AG20443 (cell line): ENCODE data around the gene GPR84.

Experiments
- DNase-seq: peaks from one replicate; pipeline ENCODE4 v3.0.0; 2012; ENCODE audit warnings: low spot score, mixed read lengths

GPR84 gene

GRCh38 chr12:54390668-54391551, 26.6 kb upstream of the GPR84 start:
- DNase-seq = no peak

DNA sequence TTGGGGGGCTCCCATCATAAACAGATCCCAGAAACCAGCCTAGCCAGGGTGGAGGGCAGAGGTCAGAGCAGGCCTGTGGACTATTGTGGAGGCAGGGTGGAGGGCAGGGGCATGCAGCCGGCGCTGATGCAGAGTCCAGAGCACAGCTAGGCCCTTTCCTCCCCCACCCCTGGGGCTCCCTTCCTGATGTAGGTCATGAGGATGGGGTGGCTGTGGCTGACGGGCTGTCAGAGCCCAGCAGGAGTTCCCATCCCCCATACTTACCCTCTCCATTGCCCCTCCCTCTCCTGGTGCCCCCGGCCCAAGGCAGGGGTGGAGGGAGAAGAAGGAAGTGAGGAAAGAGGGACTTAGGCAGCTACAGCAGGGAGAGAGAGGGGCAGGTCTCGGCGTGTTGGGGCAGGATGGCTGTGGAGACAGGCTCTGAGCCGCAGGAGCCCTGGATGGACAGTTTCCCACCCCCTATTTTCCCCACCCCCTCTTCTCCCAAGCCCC, 25.9 kb upstream of the GPR84 start:
- no peak for DNase-seq

- DNase-seq = no peak
These were observed 25.4 kb upstream of the GPR84 start for GRCh38 chr12:54389607-54390175.

- DNase-seq = no peak
These were observed 24.8 kb upstream of the GPR84 start for GRCh38 chr12:54389134-54389508.

DNA sequence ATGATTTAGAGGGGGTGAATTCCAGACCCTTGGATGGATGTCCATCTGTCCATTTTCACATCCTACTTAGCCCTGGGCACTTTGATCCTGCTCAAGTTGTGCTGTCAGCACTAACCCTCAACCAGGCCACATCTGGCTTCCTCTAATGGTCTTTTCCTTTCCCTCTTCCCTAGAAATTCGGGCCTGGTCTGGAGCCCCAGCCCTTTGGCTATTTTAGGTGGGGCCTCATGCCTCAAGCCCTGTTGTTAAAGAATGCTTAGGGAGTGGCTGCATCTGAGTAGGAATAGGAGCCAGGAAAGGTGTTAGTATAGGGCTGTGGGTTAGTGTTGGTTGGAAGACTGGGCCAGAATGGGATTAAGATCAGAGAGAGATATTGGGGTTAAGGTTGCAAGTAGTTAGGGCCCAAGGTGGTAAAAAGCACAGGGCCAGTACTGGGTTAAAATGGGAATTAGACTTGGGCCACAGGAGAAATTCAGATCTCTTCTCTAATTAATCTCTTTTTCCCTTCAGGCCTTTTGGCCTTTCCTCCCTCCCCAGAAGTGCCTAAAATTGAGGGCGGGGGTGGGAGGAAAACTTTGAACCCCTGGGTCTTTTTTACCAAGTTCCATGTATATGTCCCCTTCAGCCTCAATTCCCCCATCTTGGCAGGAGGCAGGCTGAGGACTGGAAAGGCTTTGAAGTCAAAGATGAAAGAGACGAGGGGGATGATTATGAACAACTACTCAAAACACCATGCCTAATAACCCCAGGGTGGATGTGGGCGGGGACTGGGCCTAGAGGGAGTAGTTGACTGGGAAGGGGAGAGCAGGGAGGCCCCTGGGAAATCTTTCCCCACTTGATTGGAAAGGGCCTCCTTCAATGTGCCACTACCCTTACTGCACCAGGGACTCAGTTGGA, 24.2 kb upstream of the GPR84 start:
- no peak for DNase-seq

GRCh38 chr12:54387114-54387467, 22.8 kb upstream of the GPR84 start:
- DNase-seq = no peak

GRCh38 chr12:54386403-54387113, 22.3 kb upstream of the GPR84 start:
- DNase-seq = no peak

DNA sequence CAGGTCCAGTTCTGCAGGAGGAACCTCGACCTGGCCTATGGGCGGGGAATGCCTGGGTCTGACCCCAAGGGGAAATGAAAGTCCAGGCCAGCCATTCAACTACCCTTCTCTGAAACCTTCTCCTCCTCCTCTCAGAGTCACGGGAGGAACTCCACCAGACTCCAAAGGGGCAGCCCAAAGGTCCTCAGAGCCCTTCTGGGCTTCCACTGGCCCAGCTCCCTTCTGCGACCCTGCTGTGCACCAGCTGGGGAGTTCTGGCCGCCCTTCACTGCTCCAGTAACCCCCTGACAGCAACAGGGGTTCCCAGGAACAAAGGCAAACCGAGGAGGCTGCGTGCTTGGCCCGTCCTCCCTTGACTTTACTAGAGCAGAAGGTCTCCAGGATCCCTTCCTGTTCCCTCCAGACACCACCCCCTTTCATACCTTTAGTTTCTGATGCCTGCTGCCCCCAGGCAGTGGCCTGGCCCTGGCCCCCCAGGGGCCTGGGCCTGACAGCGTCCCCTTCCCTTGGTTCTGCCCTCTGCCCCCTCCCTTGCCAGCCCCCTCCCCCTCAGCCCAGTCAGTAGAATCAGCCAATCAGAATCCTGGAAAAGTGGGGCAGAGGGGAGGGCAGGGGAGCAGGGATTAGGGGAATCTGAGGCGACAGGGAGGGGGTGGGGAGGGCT, 21.1 kb upstream of the GPR84 start:
- DNase-seq = no peak

DNA sequence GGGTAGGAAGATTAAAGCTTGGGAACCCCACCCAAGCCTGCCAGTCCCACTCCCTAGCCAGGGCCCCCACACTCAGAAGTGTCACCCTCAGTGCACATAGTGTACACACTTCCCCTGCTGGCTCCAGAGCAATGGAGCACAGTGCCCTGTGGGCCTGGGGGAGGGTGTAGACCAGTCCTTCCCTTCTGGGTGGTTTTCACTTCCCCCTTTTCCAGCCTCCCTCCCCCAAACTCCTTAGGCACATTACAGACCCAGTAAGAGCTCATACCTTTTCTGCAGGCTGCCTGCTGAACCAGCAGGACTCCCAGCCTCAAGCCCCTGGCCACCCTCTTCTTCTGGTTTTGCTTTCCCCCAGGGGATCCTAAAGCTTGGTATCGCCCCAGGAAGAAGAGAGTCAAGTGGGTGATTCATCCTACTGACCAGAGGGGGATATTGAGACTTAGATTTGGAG, 20.3 kb upstream of the GPR84 start, which contains the start of gene ZNF385A:
ZNF385A (minus strand) TSS at position 143 of the 451 bp plus-strand sequence. CDS start 219 bp downstream, outside the sequence.
- no peak for DNase-seq

DNA sequence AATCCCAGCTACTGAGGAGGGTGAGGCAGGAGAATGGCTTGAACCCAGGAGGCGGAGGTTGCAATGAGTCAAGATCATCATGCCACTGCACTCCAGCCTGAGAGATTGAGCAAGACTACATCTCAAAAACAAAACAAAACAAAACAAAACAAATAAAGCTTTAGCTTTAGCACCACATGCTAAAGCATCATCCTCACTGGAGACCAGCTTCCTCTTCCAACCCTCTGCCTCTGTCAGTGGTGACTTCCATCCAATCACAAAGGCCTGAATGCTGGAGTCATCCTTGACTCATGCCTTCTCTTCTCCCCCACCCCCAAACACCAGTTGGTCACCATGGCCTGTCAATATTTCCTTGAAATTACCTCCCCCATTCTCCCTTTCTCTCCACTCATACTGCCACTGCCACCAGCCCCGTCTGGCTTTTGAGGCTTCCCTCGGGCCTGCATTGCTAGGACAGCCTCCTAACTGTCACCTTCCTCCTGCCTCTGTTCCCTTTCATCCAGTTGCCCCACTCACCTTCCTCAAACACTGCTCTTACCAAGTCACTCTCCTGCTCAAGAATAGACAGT, 18.8 kb upstream of the GPR84 start:
- DNase-seq = peak; percentile 86

DNA sequence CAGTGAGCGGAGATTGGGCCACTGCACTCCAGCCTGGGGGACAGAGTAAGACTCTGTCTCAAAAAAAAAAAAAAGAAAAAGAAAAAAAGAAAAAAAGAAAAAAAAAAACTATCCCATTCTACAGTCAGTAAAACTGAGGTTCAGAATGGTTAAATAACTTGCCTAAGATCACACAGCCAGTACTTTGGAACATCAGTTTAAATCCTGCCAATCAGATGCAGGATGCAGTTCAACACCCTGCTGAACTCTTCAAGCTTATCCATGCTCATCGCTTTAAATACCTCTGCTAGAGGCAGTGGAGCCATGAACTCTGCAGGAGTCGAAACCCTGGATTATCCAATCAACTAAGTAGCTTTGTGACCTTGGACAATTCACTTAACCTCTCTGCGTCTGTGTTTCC, 16.9 kb upstream of the GPR84 start:
- no peak for DNase-seq

GRCh38 chr12:54379398-54380201, 15.3 kb upstream of the GPR84 start:
- DNase-seq = peak; percentile 94

- peak; percentile 91 for DNase-seq
These were observed 14.6 kb upstream of the GPR84 start for GRCh38 chr12:54378796-54379397.

- no peak for DNase-seq
These were observed 13.7 kb upstream of the GPR84 start for GRCh38 chr12:54377797-54378515.

- DNase-seq = no peak
These were observed 12.7 kb upstream of the GPR84 start for GRCh38 chr12:54377007-54377406.

GRCh38 chr12:54376596-54376995, 12.3 kb upstream of the GPR84 start:
- no peak for DNase-seq

DNA sequence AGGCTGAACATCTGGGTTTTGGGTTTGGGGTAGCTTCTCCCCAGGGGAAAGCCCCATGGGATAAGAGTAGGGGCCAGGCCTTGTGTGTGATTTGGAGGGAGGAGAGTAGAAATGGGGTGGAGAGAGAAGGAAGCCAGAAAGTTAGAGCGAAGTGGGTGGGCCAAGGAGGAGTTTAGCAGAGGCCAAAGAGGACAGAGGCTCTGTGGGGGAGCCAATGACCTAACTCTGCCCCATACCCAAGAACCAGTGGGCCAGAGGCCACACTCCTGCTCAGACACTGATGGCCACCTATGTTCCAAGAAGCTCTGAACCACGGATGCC, 10.9 kb upstream of the GPR84 start:
- DNase-seq = no peak

GRCh38 chr12:54374562-54375258, 10.4 kb upstream of the GPR84 start:
- DNase-seq = no peak
